Loucy (cell line): Measurements from ENCODE around the gene NSL1.

Experiments used
- EZH2phosphoT487 ChIP-seq: fragments of 200-600 bp; IDR thresholded peaks from 2 replicates; pipeline ENCODE4 v1.6.1; 2018; ENCODE audit warnings: antibody characterized with exemption, mild to moderate bottlenecking, moderate library complexity, borderline replicate concordance
- TF ChIP-seq, protein P1 (sequence below): fragments of 200-600 bp; sonication (generic); conservative IDR thresholded peaks from 2 replicates; pipeline ENCODE4 v1.5.1; 2014; ENCODE audit warnings: mild to moderate bottlenecking, antibody characterized with exemption, low read length

GRCh38 chr1:212677136-212677535 lies 114.4 kb downstream of the NSL1 start:
- TF ChIP-seq, protein P1, sequence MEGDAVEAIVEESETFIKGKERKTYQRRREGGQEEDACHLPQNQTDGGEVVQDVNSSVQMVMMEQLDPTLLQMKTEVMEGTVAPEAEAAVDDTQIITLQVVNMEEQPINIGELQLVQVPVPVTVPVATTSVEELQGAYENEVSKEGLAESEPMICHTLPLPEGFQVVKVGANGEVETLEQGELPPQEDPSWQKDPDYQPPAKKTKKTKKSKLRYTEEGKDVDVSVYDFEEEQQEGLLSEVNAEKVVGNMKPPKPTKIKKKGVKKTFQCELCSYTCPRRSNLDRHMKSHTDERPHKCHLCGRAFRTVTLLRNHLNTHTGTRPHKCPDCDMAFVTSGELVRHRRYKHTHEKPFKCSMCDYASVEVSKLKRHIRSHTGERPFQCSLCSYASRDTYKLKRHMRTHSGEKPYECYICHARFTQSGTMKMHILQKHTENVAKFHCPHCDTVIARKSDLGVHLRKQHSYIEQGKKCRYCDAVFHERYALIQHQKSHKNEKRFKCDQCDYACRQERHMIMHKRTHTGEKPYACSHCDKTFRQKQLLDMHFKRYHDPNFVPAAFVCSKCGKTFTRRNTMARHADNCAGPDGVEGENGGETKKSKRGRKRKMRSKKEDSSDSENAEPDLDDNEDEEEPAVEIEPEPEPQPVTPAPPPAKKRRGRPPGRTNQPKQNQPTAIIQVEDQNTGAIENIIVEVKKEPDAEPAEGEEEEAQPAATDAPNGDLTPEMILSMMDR = no peak
- TF ChIP-seq EZH2phosphoT487 = no peak
